Neural cell (in vitro differentiated cells): ENCODE measurements around the gene CBL. TPM values are rescaled to one million over a fixed set of nuclear protein-coding genes. Genes with fewer than 3 reads are reported as not detected.

Source experiments
- H2AFZ ChIP-seq: fragments of 200-600, 300-800 bp; sonication (generic), shearing (Covaris generic); 2 replicates; pipeline ENCODE4 v1.6.0; 2014; ENCODE audit warnings: low read depth, mild to moderate bottlenecking, antibody characterized with exemption, low read length, moderate library complexity
- H3F3A ChIP-seq: fragments of 200-600 bp; shearing (Covaris generic); 2 replicates; pipeline ENCODE4 v1.6.1; 2016; ENCODE audit warnings: mild to moderate bottlenecking, moderate library complexity, mixed read lengths, antibody characterized with exemption, low read length; ENCODE audit not compliant: insufficient read depth, poor library complexity, severe bottlenecking
- H3K27ac ChIP-seq: fragments of 200-600, 300-800 bp; sonication (generic), shearing (Covaris generic); 2 replicates; pipeline ENCODE4 v1.5.1; 2014; ENCODE audit warnings: mild to moderate bottlenecking, low read length, moderate library complexity
- H3K27me3 ChIP-seq: fragments of 300-800, 200-600 bp; sonication (generic), shearing (Covaris generic); 2 replicates; pipeline ENCODE4 v1.6.0; 2014; ENCODE audit warnings: mild to moderate bottlenecking, low read depth, low read length, moderate library complexity; ENCODE audit not compliant: insufficient read depth
- H3K36me3 ChIP-seq: fragments of 300-800, 200-600 bp; sonication (generic), shearing (Covaris generic); 2 replicates; pipeline ENCODE4 v1.5.1; 2014; ENCODE audit warnings: mild to moderate bottlenecking, antibody characterized with exemption, low read length, moderate library complexity; ENCODE audit not compliant: insufficient read depth
- H3K4me2 ChIP-seq: fragments of 300-800, 200-600 bp; sonication (generic), shearing (Covaris generic); 2 replicates; pipeline ENCODE4 v1.6.0; 2014; ENCODE audit warnings: mild to moderate bottlenecking, low read length
- H3K4me3 ChIP-seq: fragments of 300-800, 200-600 bp; sonication (generic), shearing (Covaris generic); 2 replicates; pipeline ENCODE4 v1.5.1; 2014; ENCODE audit warnings: mild to moderate bottlenecking, low read length, moderate library complexity
- H3K79me2 ChIP-seq: fragments of 200-600 bp; shearing (Covaris generic); replicated peaks from 2 replicates; pipeline ENCODE4 v1.6.0; 2014; ENCODE audit warnings: mild to moderate bottlenecking, low read length, moderate library complexity; ENCODE audit not compliant: insufficient read depth
- H3K9ac ChIP-seq: fragments of 300-800, 200-600 bp; sonication (generic), shearing (Covaris generic); 2 replicates; pipeline ENCODE4 v1.6.1; 2016; ENCODE audit warnings: mild to moderate bottlenecking, low read length, mixed read lengths
- H3K9me2 ChIP-seq: fragments of 200-600 bp; shearing (Covaris generic); 2 replicates; pipeline ENCODE4 v1.6.1; 2016; ENCODE audit warnings: mild to moderate bottlenecking, low read length, mixed read lengths; ENCODE audit not compliant: insufficient read depth
- H3K9me3 ChIP-seq: fragments of 200-600, 300-800 bp; sonication (generic), shearing (Covaris generic); 2 replicates; pipeline ENCODE4 v1.6.1; 2016; ENCODE audit warnings: mild to moderate bottlenecking, mixed run types, low read length, moderate library complexity, mixed read lengths
- H4K20me1 ChIP-seq: fragments of 200-600 bp; shearing (Covaris generic); 2 replicates; pipeline ENCODE4 v1.6.1; 2016; ENCODE audit warnings: mild to moderate bottlenecking, mixed run types; ENCODE audit not compliant: insufficient read depth
- EP300 ChIP-seq: fragments of 450-650 bp; conservative IDR thresholded peaks from 2 replicates; pipeline ENCODE4 v1.6.1; 2014; ENCODE audit warnings: antibody characterized with exemption, mild to moderate bottlenecking, moderate library complexity; ENCODE audit not compliant: poor library complexity, severe bottlenecking
- EZH2 ChIP-seq: fragments of 200-600, 300-800 bp; shearing (Covaris generic), sonication (generic); IDR thresholded peaks from 2 replicates; pipeline ENCODE4 v1.6.1; 2014; ENCODE audit warnings: antibody characterized with exemption, low read length, borderline replicate concordance, mild to moderate bottlenecking; ENCODE audit not compliant: insufficient read depth, poor library complexity, severe bottlenecking
- MXI1 ChIP-seq: fragments of 450-650 bp; conservative IDR thresholded peaks from 2 replicates; pipeline ENCODE4 v1.6.1; 2014; ENCODE audit warnings: antibody characterized with exemption, mild to moderate bottlenecking; ENCODE audit not compliant: poor library complexity, severe bottlenecking
- POLR2AphosphoS5 ChIP-seq: IDR thresholded peaks from 2 replicates; pipeline ENCODE4 v1.6.1; 2012
- RAD21 ChIP-seq: fragments of 450-650 bp; conservative IDR thresholded peaks from 2 replicates; pipeline ENCODE4 v1.6.1; 2014; ENCODE audit warnings: antibody characterized with exemption, mild to moderate bottlenecking, moderate library complexity
- SMC3 ChIP-seq: fragments of 450-650 bp; conservative IDR thresholded peaks from 2 replicates; pipeline ENCODE4 v1.6.1; 2014; ENCODE audit warnings: antibody characterized with exemption, mild to moderate bottlenecking, moderate library complexity; ENCODE audit not compliant: poor library complexity
- TAF1 ChIP-seq: IDR thresholded peaks from 2 replicates; pipeline ENCODE4 v1.6.1; 2012; ENCODE audit warnings: low read depth
- polyA plus RNA-seq: library from polyadenylated mRNA; depleted of rRNA; stranded (reverse); fragments of >200 nt; gene quantifications from 2 replicates; pipeline ENCODE4 v1.2.3, GENCODE V29; 2014
- TF ChIP-seq, protein P1 (sequence below): fragments of 450-650 bp; IDR thresholded peaks from 2 replicates; pipeline ENCODE4 v1.5.1; 2014; ENCODE audit warnings: antibody characterized with exemption, mild to moderate bottlenecking, moderate library complexity; ENCODE audit not compliant: poor library complexity, severe bottlenecking
- TF ChIP-seq, protein P2 (sequence below): IDR thresholded peaks from 2 replicates; pipeline ENCODE4 v1.6.1; 2012; ENCODE audit warnings: borderline replicate concordance

The CBL gene
- polyA plus RNA-seq, 1 donor from 2014 or later: 10.5 TPM

DNA sequence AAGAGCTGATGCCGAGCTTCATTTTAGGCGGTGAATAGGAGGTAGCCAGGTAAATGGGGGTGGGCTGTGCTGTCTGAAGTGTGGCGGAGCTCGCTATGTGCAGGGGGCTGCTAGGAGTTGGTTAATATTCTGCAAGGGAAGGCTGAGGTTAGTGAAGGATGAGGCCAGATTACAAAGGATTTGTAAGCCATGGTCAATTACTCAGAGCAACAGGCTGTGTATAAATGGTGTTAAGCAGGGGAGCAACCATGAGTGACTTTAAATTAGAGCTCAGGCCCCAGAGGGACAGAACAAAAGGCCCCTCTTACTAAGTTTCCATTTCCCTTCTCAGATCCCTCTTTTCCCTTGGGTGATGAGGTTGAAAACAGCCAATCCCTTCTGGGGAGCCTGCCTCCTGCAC, 118.0 kb downstream of the CBL start:
- no peak overlapping the region for H3K27ac ChIP-seq
- H4K20me1 ChIP-seq: no peaks in the 10 kb centered on the region
- H3K79me2 ChIP-seq: no peaks in the 10 kb centered on the region
- no peak overlapping the region for H3K9ac ChIP-seq
- H3K27me3 ChIP-seq: no peaks in the 10 kb centered on the region
- TF ChIP-seq, protein P1, sequence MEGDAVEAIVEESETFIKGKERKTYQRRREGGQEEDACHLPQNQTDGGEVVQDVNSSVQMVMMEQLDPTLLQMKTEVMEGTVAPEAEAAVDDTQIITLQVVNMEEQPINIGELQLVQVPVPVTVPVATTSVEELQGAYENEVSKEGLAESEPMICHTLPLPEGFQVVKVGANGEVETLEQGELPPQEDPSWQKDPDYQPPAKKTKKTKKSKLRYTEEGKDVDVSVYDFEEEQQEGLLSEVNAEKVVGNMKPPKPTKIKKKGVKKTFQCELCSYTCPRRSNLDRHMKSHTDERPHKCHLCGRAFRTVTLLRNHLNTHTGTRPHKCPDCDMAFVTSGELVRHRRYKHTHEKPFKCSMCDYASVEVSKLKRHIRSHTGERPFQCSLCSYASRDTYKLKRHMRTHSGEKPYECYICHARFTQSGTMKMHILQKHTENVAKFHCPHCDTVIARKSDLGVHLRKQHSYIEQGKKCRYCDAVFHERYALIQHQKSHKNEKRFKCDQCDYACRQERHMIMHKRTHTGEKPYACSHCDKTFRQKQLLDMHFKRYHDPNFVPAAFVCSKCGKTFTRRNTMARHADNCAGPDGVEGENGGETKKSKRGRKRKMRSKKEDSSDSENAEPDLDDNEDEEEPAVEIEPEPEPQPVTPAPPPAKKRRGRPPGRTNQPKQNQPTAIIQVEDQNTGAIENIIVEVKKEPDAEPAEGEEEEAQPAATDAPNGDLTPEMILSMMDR: no peak
- no peak for TF ChIP-seq RAD21
- TF ChIP-seq MXI1: no peak
- no peak for TF ChIP-seq TAF1
- TF ChIP-seq SMC3: no peak
- TF ChIP-seq, protein P2, sequence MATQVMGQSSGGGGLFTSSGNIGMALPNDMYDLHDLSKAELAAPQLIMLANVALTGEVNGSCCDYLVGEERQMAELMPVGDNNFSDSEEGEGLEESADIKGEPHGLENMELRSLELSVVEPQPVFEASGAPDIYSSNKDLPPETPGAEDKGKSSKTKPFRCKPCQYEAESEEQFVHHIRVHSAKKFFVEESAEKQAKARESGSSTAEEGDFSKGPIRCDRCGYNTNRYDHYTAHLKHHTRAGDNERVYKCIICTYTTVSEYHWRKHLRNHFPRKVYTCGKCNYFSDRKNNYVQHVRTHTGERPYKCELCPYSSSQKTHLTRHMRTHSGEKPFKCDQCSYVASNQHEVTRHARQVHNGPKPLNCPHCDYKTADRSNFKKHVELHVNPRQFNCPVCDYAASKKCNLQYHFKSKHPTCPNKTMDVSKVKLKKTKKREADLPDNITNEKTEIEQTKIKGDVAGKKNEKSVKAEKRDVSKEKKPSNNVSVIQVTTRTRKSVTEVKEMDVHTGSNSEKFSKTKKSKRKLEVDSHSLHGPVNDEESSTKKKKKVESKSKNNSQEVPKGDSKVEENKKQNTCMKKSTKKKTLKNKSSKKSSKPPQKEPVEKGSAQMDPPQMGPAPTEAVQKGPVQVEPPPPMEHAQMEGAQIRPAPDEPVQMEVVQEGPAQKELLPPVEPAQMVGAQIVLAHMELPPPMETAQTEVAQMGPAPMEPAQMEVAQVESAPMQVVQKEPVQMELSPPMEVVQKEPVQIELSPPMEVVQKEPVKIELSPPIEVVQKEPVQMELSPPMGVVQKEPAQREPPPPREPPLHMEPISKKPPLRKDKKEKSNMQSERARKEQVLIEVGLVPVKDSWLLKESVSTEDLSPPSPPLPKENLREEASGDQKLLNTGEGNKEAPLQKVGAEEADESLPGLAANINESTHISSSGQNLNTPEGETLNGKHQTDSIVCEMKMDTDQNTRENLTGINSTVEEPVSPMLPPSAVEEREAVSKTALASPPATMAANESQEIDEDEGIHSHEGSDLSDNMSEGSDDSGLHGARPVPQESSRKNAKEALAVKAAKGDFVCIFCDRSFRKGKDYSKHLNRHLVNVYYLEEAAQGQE: no peak
- no peak for TF ChIP-seq EZH2
- TF ChIP-seq EP300: no peak
- TF ChIP-seq POLR2AphosphoS5: no peak
- H3K4me2 ChIP-seq: no peak overlapping the region
- H3K4me3 ChIP-seq: no peak overlapping the region
- H3F3A ChIP-seq: no peaks in the 10 kb centered on the region
- no peaks in the 10 kb centered on the region for H3K9me3 ChIP-seq
- no peak overlapping the region for H2AFZ ChIP-seq
- H3K36me3 ChIP-seq: no peaks in the 10 kb centered on the region
- no peaks in the 10 kb centered on the region for H3K9me2 ChIP-seq

DNA sequence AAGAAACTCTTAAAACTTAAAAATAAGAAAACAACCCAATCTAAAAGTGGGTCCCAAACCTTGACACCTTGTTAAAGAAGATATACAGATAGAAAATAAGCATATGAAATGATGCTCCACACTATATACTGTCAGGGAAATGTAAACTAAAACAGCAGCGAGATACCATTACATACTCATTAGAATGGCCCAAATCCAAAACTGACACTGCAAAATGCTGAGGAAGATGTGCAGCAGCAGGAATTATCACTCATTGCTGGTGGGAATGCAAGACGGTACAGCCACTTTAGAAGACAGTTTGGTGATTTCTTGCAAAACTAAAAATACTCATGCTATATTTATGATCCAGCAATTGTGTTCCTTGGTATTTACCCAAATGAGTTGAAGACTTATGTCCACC, 123.2 kb downstream of the CBL start:
- Histone ChIP-seq H3K27ac (no peak overlapping the region), H3K9me3 (no peaks in the 10 kb centered on the region), H3K79me2 (no peaks in the 10 kb centered on the region), H3K4me2 (no peak overlapping the region), H3F3A (no peaks in the 10 kb centered on the region), H3K36me3 (no peaks in the 10 kb centered on the region), H3K4me3 (no peak overlapping the region), H3K9ac (no peak overlapping the region), H4K20me1 (no peaks in the 10 kb centered on the region), H2AFZ (no peak overlapping the region), H3K9me2 (no peaks in the 10 kb centered on the region), H3K27me3 (no peaks in the 10 kb centered on the region)
- TF ChIP-seq SMC3 (no peak), MXI1 (no peak), EZH2 (no peak), TAF1 (no peak)
- TF ChIP-seq, protein P1: no peak
